ENCODE measurements around the gene CLSTN3.

DNA sequence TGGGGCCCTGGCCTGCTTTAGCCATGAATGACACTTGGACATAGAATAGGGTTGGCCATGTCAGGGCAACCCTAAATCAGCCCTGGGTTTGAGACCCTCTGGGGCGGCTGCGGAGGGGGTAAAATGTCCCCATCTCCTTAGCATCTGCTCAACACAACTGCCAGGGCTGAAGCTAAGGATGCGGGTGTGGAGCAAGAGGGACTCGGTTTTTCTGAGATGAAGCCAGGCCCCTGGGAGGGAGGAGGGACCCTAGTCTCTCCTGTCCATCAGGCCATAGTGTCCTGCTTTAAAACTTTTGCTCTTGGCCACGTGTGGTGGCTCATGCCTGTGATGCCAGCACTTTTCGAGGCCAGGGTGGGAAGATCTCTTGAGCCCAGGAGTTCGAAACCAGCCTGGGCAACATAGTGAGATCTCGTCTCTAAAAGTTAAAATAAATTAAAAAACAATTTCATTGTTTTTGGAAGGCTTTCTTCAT, 37.1 kb upstream of the CLSTN3 start:
- TF ChIP-seq EZH2 (IDR thresholded peaks at IDR 0.05; ENCODE audit: low read depth, unreplicated experiment) (no peak), CREB1 (CRISPR knock-in tag; IDR thresholded peaks at IDR 0.05; ENCODE audit: low read depth) (no peak), EZH2phosphoT487 (IDR thresholded peaks at IDR 0.05; ENCODE audit: unreplicated experiment) (no peak), STAT1 (IDR thresholded peaks at IDR 0.05; ENCODE audit: unreplicated experiment) (no peak), POLR2AphosphoS5 (IDR thresholded peaks at IDR 0.05; ENCODE audit: low read depth) (no peak), ZNF331 (CRISPR knock-in tag; IDR thresholded peaks at IDR 0.05; ENCODE audit: low read depth) (no peak)
- TF ChIP-seq, protein P1, sequence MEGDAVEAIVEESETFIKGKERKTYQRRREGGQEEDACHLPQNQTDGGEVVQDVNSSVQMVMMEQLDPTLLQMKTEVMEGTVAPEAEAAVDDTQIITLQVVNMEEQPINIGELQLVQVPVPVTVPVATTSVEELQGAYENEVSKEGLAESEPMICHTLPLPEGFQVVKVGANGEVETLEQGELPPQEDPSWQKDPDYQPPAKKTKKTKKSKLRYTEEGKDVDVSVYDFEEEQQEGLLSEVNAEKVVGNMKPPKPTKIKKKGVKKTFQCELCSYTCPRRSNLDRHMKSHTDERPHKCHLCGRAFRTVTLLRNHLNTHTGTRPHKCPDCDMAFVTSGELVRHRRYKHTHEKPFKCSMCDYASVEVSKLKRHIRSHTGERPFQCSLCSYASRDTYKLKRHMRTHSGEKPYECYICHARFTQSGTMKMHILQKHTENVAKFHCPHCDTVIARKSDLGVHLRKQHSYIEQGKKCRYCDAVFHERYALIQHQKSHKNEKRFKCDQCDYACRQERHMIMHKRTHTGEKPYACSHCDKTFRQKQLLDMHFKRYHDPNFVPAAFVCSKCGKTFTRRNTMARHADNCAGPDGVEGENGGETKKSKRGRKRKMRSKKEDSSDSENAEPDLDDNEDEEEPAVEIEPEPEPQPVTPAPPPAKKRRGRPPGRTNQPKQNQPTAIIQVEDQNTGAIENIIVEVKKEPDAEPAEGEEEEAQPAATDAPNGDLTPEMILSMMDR (conservative IDR thresholded peaks at IDR 0.05; ENCODE audit: low read depth in 2 of 2): no peak
- TF ChIP-seq, protein P2, sequence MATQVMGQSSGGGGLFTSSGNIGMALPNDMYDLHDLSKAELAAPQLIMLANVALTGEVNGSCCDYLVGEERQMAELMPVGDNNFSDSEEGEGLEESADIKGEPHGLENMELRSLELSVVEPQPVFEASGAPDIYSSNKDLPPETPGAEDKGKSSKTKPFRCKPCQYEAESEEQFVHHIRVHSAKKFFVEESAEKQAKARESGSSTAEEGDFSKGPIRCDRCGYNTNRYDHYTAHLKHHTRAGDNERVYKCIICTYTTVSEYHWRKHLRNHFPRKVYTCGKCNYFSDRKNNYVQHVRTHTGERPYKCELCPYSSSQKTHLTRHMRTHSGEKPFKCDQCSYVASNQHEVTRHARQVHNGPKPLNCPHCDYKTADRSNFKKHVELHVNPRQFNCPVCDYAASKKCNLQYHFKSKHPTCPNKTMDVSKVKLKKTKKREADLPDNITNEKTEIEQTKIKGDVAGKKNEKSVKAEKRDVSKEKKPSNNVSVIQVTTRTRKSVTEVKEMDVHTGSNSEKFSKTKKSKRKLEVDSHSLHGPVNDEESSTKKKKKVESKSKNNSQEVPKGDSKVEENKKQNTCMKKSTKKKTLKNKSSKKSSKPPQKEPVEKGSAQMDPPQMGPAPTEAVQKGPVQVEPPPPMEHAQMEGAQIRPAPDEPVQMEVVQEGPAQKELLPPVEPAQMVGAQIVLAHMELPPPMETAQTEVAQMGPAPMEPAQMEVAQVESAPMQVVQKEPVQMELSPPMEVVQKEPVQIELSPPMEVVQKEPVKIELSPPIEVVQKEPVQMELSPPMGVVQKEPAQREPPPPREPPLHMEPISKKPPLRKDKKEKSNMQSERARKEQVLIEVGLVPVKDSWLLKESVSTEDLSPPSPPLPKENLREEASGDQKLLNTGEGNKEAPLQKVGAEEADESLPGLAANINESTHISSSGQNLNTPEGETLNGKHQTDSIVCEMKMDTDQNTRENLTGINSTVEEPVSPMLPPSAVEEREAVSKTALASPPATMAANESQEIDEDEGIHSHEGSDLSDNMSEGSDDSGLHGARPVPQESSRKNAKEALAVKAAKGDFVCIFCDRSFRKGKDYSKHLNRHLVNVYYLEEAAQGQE (IDR thresholded peaks at IDR 0.05; ENCODE audit: unreplicated experiment): no peak
- TF ChIP-seq, protein P3, sequence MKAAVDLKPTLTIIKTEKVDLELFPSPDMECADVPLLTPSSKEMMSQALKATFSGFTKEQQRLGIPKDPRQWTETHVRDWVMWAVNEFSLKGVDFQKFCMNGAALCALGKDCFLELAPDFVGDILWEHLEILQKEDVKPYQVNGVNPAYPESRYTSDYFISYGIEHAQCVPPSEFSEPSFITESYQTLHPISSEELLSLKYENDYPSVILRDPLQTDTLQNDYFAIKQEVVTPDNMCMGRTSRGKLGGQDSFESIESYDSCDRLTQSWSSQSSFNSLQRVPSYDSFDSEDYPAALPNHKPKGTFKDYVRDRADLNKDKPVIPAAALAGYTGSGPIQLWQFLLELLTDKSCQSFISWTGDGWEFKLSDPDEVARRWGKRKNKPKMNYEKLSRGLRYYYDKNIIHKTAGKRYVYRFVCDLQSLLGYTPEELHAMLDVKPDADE (IDR thresholded peaks at IDR 0.05): no peak
